ENCODE results near the gene ZNF526. TPM values are rescaled to one million over a fixed set of nuclear protein-coding genes. Genes with fewer than 3 reads are reported as not detected.

The ZNF526 gene
- polyA plus RNA-seq, 6 donors from 2014 or later = 4.0 to 8.6 (median 5.1) TPM; not detected in 1

- no peak for DNase-seq
- peak overlapping the region in 1 of 6 donors; percentile 38 for H3K27ac Mint-ChIP-seq
- H3K27me3 Mint-ChIP-seq = no peaks in the 10 kb centered on the region
- peaks cover 0 to 7% of the 10 kb centered on the region in 2 donors for H3K36me3 Mint-ChIP-seq
- H3K9me3 Mint-ChIP-seq = no peaks in the 10 kb centered on the region
- no peak for ATAC-seq (ENCODE audit: low read depth in 2 of 2)
- H3K4me3 Mint-ChIP-seq = no peak overlapping the region
- peaks cover 15 to 35% (median 31%) of the 10 kb centered on the region in 3 donors for H3K4me1 Mint-ChIP-seq
Observed at GRCh38 chr19:42234364-42234763, 14.3 kb downstream of the ZNF526 start.

DNA sequence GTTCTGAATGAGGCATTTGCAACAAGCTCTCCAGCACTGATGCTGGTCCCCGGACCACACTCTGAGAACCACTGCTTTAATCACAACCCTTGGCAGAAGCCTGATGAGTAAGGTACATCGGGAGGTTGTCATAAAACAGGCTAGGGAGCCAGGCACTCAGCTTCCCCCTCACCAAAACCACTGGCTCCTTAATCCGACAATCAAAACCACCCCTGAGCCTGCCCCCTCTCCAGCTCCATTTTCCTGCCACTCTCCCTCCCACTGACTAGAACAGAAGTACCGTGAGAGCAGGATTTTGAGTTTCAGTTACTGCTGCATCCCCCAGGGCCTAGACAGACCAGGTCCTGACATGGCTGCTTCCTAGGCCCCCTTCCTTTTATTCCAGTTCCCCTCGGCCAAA, 15.1 kb downstream of the ZNF526 start:
- DNase-seq = no peak
- Mint-ChIP-seq H3K36me3 (peaks cover 0 to 7% of the 10 kb centered on the region in 2 donors), H3K4me3 (no peak overlapping the region), H3K9me3 (no peaks in the 10 kb centered on the region), H3K27me3 (no peaks in the 10 kb centered on the region), H3K4me1 (peaks cover 23 to 37% (median 33%) of the 10 kb centered on the region in 3 donors), H3K27ac (peak overlapping the region in 1 of 6 donors; percentile 27)
- no peak for ATAC-seq (ENCODE audit: low read depth in 2 of 2)

DNA sequence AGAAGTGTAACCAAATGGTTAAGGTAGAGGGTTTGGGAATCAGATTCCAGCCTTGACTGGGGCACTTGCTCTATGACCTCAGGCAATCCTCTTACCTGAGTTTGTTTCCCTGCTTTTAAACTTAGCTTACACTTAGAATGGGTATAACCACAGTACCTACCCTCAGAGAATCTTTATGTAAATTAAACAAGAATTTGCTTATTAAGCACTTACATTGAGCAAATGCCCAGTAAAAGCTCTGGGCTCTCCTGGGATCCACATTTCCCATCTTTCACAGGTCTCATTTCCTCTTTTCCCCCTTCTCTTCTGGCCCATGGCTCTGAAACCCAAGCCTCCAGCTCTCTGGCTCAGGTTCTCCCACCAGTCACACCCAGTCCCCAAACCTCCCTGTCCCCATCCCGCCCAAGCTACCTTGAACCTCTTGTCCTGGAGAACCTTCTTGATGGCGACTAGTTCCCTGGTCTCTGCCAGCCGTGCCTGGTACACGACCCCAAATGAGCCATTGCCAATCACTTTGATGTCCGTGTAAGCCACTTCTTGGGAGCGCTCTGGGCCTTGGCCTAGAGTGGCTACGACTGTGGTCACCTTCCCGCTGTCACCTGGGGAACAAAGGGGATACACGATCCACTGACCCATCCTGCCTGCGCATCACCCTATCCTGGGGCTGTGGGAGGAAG, 19.6 kb downstream of the ZNF526 start:
- peaks cover 44 to 53% (median 46%) of the 10 kb centered on the region in 3 donors for H3K4me1 Mint-ChIP-seq
- no peaks in the 10 kb centered on the region for H3K9me3 Mint-ChIP-seq
- no peaks in the 10 kb centered on the region for H3K27me3 Mint-ChIP-seq
- DNase-seq (no peak), ATAC-seq (ENCODE audit: low read depth in 2 of 2) (no peak)
- H3K36me3 Mint-ChIP-seq = no peaks in the 10 kb centered on the region
- H3K27ac Mint-ChIP-seq = peak overlapping the region in 4 of 6 donors; percentile 27 to 72 (median 34)
- H3K4me3 Mint-ChIP-seq = peak overlapping the region in 6 of 8 donors; percentile 4 to 85 (median 74)

DNA sequence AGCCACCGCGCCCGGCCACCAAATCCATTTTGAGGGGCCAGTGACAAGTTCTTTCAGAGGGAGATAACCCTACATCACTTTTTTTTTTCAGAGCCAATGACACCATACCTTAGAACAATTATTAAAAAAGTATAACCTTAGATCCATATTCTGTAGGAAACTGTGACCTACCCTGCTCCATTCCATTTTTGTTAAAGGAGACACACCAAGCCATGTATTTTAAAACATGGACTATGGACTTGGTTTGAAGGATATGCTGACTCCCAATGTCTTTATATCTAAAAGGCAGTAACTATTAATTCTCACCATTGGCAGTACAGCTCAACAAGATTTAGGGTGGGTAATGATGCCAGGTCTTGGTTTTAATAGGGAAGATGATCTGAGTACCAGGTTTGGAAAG, 21.2 kb downstream of the ZNF526 start:
- no peaks in the 10 kb centered on the region for H3K36me3 Mint-ChIP-seq

GRCh38 chr19:42242069-42242511, 22.0 kb downstream of the ZNF526 start:
- Mint-ChIP-seq H3K36me3 (no peaks in the 10 kb centered on the region), H3K9me3 (no peaks in the 10 kb centered on the region), H3K4me1 (peaks cover 50 to 65% (median 53%) of the 10 kb centered on the region in 3 donors), H3K27ac (peak overlapping the region; percentile 18 to 92 (median 88)), H3K27me3 (no peaks in the 10 kb centered on the region), H3K4me3 (peak overlapping the region; percentile 77 to 98 (median 88))
- ATAC-seq (ENCODE audit: low read depth in 2 of 2) = no peak
- no peak for DNase-seq

More for the DNA sequence above, 21.2 kb downstream of the ZNF526 start:
- peak overlapping the region in 4 of 6 donors; percentile 29 to 92 (median 87) for H3K27ac Mint-ChIP-seq
- ATAC-seq (ENCODE audit: low read depth in 2 of 2) (no peak), DNase-seq (no peak)
- peaks cover 47 to 60% (median 53%) of the 10 kb centered on the region in 3 donors for H3K4me1 Mint-ChIP-seq
- H3K9me3 Mint-ChIP-seq = no peaks in the 10 kb centered on the region
- H3K4me3 Mint-ChIP-seq = peak overlapping the region; percentile 38 to 98 (median 85)
- H3K27me3 Mint-ChIP-seq = no peaks in the 10 kb centered on the region

DNA sequence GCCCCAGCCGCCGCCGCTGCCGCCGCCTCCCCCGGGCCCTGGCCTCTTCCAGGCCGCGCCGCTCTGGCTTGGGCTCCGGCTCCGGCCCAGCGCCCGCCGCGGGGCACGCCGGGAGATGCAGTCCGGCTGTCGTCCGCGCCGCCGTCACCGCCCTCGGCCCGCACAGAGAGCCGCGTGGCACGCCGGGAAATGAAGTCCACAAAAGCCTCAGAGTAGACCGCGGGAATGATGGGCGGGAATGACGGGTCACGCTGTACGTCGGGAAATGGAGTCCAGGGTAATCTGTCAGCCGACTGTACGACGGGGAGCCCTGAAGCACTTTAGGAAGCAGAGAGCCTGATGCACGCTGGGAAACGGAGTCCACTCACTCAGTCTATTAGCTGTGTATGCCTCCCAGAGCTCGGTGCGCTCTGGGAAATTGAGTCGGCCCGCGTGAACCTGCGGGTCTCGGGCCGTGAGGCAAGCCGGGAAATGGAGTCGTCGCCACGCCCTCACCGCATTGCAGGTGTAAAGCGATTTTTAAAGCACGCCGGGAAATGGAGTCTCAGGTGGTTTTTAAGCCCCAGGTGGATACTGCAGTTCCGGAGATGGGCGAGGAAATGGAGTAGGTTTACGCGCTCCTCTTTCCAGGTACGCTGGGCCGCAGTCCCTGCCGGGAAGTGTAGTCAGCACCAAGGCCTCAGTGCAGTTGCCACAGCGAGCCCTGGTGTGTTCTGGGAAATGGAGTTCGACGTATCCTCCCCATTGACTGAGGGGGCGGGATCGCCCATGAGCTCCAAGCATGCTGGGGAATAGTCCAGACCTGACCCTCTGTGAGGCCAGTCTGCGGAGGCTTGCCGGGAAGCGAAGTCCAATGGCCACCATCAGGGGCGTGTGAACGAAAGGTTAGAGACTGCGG, 22.6 kb downstream of the ZNF526 start, which contains the start of gene GSK3A:
TSS of gene GSK3A (minus strand) at position 91 of the 898 bp plus-strand sequence. CDS start 137 bp downstream, outside the sequence.
- H3K4me1 Mint-ChIP-seq = peaks cover 50 to 66% (median 53%) of the 10 kb centered on the region in 3 donors
- DNase-seq (peak; percentile 96), ATAC-seq (ENCODE audit: low read depth in 2 of 2) (peak; percentile 70 to 73)
- H3K9me3 Mint-ChIP-seq = no peaks in the 10 kb centered on the region
- peak within 1 kb of the TSS; percentile 83 to 100 (median 96) for H3K27ac Mint-ChIP-seq
- H3K27me3 Mint-ChIP-seq = no peaks in the 10 kb centered on the region
- no peaks in the 10 kb centered on the region for H3K36me3 Mint-ChIP-seq
- H3K4me3 Mint-ChIP-seq = peak within 1 kb of the TSS; percentile 79 to 98 (median 96)

- Mint-ChIP-seq H3K4me3 (peak overlapping the region; percentile 79 to 100 (median 97)), H3K27ac (peak overlapping the region; percentile 92 to 100 (median 97)), H3K36me3 (no peaks in the 10 kb centered on the region), H3K4me1 (peaks cover 50 to 60% (median 54%) of the 10 kb centered on the region in 3 donors), H3K27me3 (no peaks in the 10 kb centered on the region), H3K9me3 (no peaks in the 10 kb centered on the region)
- DNase-seq = peak; percentile 91
- ATAC-seq (ENCODE audit: low read depth in 2 of 2) = peak; percentile 34 to 43
Observed at GRCh38 chr19:42244347-42245220, 24.5 kb downstream of the ZNF526 start.

DNA sequence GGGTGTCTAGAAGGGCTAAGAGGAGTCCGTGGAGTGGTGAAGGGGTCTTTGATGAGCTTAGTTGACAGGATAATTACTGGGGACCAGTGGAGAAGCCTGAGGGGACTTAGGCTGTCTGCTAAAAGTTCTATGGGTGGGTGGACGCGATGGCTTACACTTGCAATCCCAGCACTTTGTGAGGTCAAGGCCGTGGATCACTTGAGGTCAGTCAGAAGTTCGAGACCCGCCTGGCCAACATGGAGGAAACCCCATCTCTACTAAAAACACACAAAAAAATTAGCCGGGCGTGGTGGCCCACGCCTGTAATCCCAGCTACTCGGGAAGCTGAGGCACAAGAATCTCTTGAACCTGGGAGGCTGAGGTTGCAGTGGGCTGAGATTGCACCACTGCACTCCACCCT, 25.1 kb downstream of the ZNF526 start:
- peak overlapping the region; percentile 85 to 100 (median 92) for H3K27ac Mint-ChIP-seq
- H3K4me3 Mint-ChIP-seq = peak overlapping the region in 7 of 8 donors; percentile 79 to 100 (median 97)
- no peaks in the 10 kb centered on the region for H3K36me3 Mint-ChIP-seq
- H3K4me1 Mint-ChIP-seq = peaks cover 44 to 54% (median 48%) of the 10 kb centered on the region in 3 donors
- no peaks in the 10 kb centered on the region for H3K27me3 Mint-ChIP-seq
- DNase-seq = no peak
- H3K9me3 Mint-ChIP-seq = no peaks in the 10 kb centered on the region
- ATAC-seq (ENCODE audit: low read depth in 2 of 2) = no peak

DNA sequence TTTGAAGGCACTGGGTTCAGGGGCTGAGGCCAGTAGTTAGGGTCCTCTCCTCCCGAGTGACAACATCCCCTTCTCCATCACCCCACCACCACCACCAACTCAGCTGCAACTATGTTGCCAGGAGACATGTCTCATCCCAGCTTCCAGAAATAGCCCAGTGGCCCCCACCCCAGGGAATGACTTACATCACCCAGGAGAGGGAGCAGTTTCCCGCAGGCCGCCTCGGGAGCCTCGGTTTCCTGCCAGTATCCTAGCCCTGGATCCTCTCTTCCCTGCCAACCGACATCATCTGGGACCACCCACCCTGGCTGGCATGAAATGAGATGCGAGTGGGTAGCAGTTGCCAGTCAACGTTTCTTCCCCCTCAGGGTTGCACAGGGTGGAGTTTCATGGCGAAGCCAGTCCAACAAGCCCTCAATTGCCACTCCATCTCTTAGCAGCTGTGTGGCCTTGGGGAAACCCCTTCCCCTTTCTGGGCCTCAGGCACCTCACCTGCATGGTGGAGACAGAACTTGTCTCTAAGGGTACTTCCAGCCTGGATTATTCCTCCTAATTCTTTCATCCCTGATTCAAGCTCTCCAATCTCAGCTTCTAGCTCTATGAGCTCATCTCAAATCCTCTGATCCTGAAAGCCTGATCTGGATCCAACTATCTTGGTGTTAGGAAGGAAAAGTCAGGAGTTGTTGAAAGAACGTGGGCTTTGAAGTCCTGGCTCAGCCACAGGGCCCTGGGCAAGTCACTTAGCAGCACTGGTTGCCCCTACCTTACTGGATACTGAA, 26.2 kb downstream of the ZNF526 start:
- H3K4me1 Mint-ChIP-seq = peaks cover 40 to 49% (median 44%) of the 10 kb centered on the region in 3 donors
- H3K36me3 Mint-ChIP-seq = no peaks in the 10 kb centered on the region
- peak overlapping the region in 1 of 8 donors; percentile 33 for H3K4me3 Mint-ChIP-seq
- no peaks in the 10 kb centered on the region for H3K9me3 Mint-ChIP-seq
- H3K27ac Mint-ChIP-seq = peak overlapping the region in 3 of 6 donors; percentile 38 to 78 (median 73)
- no peak for DNase-seq
- no peak for ATAC-seq (ENCODE audit: low read depth in 2 of 2)
- H3K27me3 Mint-ChIP-seq = no peaks in the 10 kb centered on the region

- H3K4me3 Mint-ChIP-seq = no peak overlapping the region
- no peaks in the 10 kb centered on the region for H3K27me3 Mint-ChIP-seq
- DNase-seq (no peak), ATAC-seq (ENCODE audit: low read depth in 2 of 2) (no peak)
- no peaks in the 10 kb centered on the region for H3K36me3 Mint-ChIP-seq
- peak overlapping the region in 4 of 6 donors; percentile 4 to 78 (median 52) for H3K27ac Mint-ChIP-seq
- H3K9me3 Mint-ChIP-seq = no peaks in the 10 kb centered on the region
- H3K4me1 Mint-ChIP-seq = peaks cover 40 to 52% (median 51%) of the 10 kb centered on the region in 3 donors
Observed at GRCh38 chr19:42246922-42247639, 27.0 kb downstream of the ZNF526 start.

- ATAC-seq (ENCODE audit: low read depth in 2 of 2) (no peak), DNase-seq (no peak)
- H3K27me3 Mint-ChIP-seq = no peaks in the 10 kb centered on the region
- peaks cover 47 to 57% (median 55%) of the 10 kb centered on the region in 3 donors for H3K4me1 Mint-ChIP-seq
- H3K9me3 Mint-ChIP-seq = no peaks in the 10 kb centered on the region
- H3K36me3 Mint-ChIP-seq = no peaks in the 10 kb centered on the region
- H3K4me3 Mint-ChIP-seq = no peak overlapping the region
- H3K27ac Mint-ChIP-seq = no peak overlapping the region
Observed at GRCh38 chr19:42247640-42248199, 27.6 kb downstream of the ZNF526 start.
